ENCODE measurements around the gene TUSC2.
"Not testable (repeated sequence)": the region's sequence is repeated elsewhere in the genome, so short reads cannot be mapped to it uniquely, and the experiment has no call there.

Gene TUSC2

DNA sequence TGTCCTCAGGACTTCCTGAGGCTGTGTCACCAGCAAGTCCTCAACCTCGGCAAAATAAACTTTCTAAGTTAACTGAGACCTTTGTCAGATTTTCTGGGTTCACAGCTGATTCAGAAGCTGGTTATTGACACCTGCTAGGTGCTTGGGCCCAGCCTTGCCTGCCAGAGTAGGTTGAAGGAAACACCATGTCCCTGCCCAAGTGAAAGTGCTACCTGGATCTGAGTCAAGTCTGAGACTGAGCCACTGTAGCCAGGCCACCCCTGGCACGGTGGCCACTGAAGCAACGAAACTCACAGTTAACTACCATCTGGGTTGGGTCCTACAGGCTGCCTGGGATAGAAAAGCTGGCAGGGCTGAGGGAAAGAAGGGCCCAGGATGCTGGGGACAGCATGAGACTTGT is 13.7 kb downstream of the TUSC2 start:
- no peak for TF ChIP-seq CTCF (IDR thresholded peaks at IDR 0.05; ENCODE audit: borderline replicate concordance, control extremely low read depth, extremely low read depth, insufficient read depth, missing control alignments)
- in situ Hi-C loops (cut with MboI; ENCODE audit: low sequenced_read_pairs, unreplicated experiment), result no loop called here
- DNase-seq (ENCODE audit: low spot score), result no peak

GRCh38 chr3:50312041-50312440 is 16.0 kb downstream of the TUSC2 start:
- in situ Hi-C loops (cut with MboI; ENCODE audit: low sequenced_read_pairs, unreplicated experiment); DNase-seq (ENCODE audit: low spot score): not testable (repeated sequence)

DNA sequence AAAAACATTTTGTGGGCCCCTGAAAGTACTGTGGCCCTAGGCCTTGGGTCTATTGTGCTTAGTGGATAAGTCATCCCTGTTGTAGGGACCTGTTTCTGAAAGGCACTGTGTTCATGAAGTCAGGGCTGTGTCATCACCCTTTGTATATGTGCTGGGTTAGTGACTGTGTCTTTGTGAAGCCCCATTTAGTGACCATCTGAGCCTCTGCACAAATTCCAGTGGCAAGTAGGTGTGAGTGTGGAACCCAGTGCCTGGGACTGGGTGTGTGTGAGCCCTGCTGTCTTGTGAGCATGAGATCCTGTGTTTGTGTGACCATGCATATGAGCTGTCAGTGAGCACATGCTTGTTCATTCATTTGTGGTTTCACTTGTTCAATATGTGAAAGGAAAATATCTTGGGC is 23.4 kb downstream of the TUSC2 start:
- no peak for TF ChIP-seq CTCF (IDR thresholded peaks at IDR 0.05; ENCODE audit: borderline replicate concordance, control extremely low read depth, extremely low read depth, insufficient read depth, missing control alignments)
- in situ Hi-C loops (cut with MboI; ENCODE audit: low sequenced_read_pairs, unreplicated experiment), result no loop called here
- no peak for DNase-seq (ENCODE audit: low spot score)

- TF ChIP-seq CTCF (IDR thresholded peaks at IDR 0.05; ENCODE audit: borderline replicate concordance, control extremely low read depth, extremely low read depth, insufficient read depth, missing control alignments), result no peak
- DNase-seq (ENCODE audit: low spot score), result no peak
- in situ Hi-C loops (cut with MboI; ENCODE audit: low sequenced_read_pairs, unreplicated experiment), result no loop called here
These were observed 24.8 kb downstream of the TUSC2 start, which contains the start of gene HYAL1 for GRCh38 chr3:50303013-50303815. TSS of gene HYAL1 (minus strand) at chr3:50303574. CDS start at chr3:50302956, 618 bp downstream.

DNA sequence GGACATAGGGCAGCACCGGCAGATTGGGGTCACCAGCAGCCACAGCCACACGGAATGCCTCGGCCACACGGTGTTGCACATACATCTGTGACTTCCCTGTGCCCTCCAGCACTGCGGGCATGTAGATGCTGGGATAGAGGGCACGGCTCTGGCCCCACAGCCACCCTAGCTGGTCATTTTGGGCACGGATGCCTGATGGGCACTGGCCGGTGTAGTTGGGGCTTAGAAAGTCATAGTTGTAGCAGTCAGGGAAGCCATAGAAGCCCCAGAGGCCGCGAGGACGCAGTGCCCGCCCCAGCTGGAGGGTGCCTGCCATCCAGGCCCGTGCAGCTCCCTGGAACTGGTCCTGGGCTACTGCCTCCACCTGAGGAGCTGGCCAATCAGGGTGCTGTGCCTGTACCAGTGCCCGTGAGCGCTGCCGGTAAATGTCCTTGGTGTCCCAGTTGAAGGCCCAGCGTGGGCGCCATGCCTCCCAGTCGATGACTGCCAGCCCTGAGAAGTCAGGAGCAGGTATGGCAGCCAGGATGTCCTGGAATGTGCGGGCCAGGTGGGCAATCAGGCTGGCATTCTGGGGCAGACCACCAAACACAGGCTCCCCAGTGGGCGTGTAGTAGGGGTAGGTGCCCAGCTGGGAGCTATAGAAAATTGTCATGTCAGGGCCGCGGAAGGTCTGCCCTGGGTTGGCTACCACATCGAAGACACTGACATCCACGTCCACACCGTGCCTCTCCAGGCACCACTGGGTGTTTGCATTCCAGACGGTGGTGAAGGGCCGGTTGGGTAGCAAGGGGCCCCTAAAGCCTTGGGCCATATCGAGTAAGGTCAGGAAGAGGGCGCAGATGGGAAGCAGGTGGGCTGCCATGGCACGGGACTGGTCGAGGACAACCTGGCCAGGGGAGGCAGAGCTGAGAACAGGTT is 25.7 kb downstream of the TUSC2 start:
- DNase-seq (ENCODE audit: low spot score), result no peak
- TF ChIP-seq CTCF (IDR thresholded peaks at IDR 0.05; ENCODE audit: borderline replicate concordance, control extremely low read depth, extremely low read depth, insufficient read depth, missing control alignments), result no peak
- in situ Hi-C loops (cut with MboI; ENCODE audit: low sequenced_read_pairs, unreplicated experiment), result no loop called here

GRCh38 chr3:50300681-50301254 is 27.3 kb downstream of the TUSC2 start:
- no peak for TF ChIP-seq CTCF (IDR thresholded peaks at IDR 0.05; ENCODE audit: borderline replicate concordance, control extremely low read depth, extremely low read depth, insufficient read depth, missing control alignments)
- in situ Hi-C loops (cut with MboI; ENCODE audit: low sequenced_read_pairs, unreplicated experiment), result no loop called here
- DNase-seq (ENCODE audit: low spot score), result no peak

All from GM13976 (cell line).